Esophagus (tissue), 2 donors: ENCODE data around the gene CD300LD. TPM values are rescaled to one million over a fixed set of nuclear protein-coding genes. Genes with fewer than 3 reads are reported as not detected.

Source experiments
- H3K27ac ChIP-seq, 2 donors: one replicate each; pipeline ENCODE4 v1.5.1; 2013; ENCODE audit warnings: low read depth in 2 of 2, mild to moderate bottlenecking in 2 of 2, inconsistent platforms in 1 of 2, low read length in 1 of 2, moderate library complexity in 1 of 2
- H3K27me3 ChIP-seq, 2 donors: one replicate each; pipeline ENCODE4 v1.6.1; 2013; ENCODE audit warnings: low read length in 2 of 2, control low read depth in 1 of 2, mild to moderate bottlenecking in 1 of 2; ENCODE audit not compliant: insufficient read depth in 2 of 2, control insufficient read depth in 1 of 2
- H3K36me3 ChIP-seq, 2 donors: one replicate each; pipeline ENCODE4 v1.6.1; 2013; ENCODE audit warnings: low read length in 1 of 2; ENCODE audit not compliant: control insufficient read depth in 2 of 2, insufficient read depth in 2 of 2
- H3K4me1 ChIP-seq, 2 donors: one replicate each; pipeline ENCODE4 v1.6.1; 2013; ENCODE audit warnings: low read length in 1 of 2; ENCODE audit not compliant: control insufficient read depth in 2 of 2, insufficient read depth in 2 of 2
- H3K4me3 ChIP-seq, 2 donors: one replicate each; pipeline ENCODE4 v1.5.1; 2013; ENCODE audit warnings: low read length in 2 of 2, mild to moderate bottlenecking in 2 of 2, low read depth in 1 of 2, moderate library complexity in 1 of 2
- H3K9me3 ChIP-seq, 2 donors: one replicate each; pipeline ENCODE4 v1.6.1; 2013; ENCODE audit warnings: mild to moderate bottlenecking in 2 of 2, low read depth in 1 of 2, low read length in 1 of 2, moderate library complexity in 1 of 2; ENCODE audit not compliant: control insufficient read depth in 2 of 2, insufficient read depth in 1 of 2
- WGBS, 2 donors: extraction: QIAGEN DNeasy Blood & Tissue Kit; methylation state at CpG; one replicate each; pipeline ENCODE4 v1.1.7; 2013; 5-methylcytosine and 5-hydroxymethylcytosine counted together
- polyA plus RNA-seq, 2 donors: library from polyadenylated mRNA; stranded (reverse); fragments of 200-250 nt; gene quantifications; one replicate each; pipeline ENCODE4 v1.2.3, GENCODE V29; 2013
- donor health status: healthy with polysubstance abuse.
- donor health status: Bipolar disorder and iron deficiency.

The CD300LD gene
- polyA plus RNA-seq, 2 donors: not detected

DNA sequence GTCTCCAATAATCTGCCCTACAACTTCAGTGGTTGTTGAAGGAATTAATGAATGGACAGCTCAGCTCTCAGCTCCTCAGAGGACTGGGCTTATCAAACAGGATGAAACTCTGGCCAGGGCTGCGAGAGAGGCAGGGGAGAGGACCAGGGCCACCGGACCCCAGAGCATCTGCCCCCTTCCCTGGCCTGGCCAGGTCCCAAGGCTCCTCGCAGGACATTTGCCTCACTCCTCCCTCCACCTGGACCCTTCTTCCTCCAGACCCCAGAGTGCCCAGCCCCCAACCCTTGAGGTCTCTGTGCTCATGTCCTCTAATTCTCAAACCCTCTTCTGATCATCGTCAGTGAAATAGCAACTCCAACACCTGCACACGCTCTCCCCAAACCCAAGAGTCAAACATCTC is 49.9 kb downstream of the CD300LD start:
- Histone ChIP-seq H3K27ac (no peak overlapping the region), H3K27me3 (no peaks in the 10 kb centered on the region), H3K4me1 (peaks cover 0 to 3% of the 10 kb centered on the region in 2 donors), H3K4me3 (no peak overlapping the region), H3K9me3 (no peaks in the 10 kb centered on the region), H3K36me3 (no peaks in the 10 kb centered on the region)
- WGBS, 2 donors: 80 to 82% methylated on average over 5 of the region's 5 CpGs

DNA sequence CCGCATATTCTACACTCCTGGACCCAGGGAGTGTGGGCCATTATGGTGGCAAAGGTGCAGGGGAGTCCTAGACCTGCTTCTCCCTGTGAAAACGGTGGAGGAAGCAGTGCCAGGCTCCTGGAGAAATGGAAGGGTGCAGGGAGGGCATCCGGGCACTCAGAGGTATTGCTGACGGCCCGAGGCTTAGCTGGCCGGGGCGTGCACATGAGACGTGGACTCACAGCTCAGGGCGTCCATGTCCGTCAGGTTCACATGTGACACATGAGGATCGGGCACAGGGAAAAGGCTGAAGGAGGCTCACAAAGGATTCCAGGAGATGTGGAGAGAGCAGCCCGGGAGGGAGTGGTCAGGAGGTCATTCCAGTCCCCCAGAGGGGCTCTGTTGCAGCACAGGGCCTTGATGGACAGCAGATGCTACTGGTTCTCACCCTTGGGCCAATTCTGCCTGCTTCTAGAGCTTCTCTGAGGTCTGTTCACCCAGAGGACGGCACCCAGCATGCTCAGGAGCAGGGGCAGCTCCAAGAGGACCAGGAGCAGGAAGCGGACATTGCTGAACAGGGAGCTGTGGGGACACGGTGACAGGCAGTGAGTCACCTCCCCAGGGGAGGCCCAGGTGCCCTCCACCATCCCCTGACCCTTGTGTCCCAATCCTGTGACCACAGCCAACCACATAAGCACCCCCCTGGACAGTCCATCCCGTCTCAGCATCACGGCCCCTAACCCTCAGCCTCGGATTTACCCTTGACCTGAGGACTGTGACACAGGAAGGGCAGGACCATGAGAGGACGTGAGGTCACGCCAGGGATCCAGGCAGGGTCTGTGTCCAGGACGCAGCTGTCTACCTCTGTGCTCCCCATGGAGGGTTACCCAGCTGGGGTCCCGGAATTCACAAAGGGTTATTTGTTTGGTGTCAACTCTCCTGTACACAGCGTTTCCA is 50.6 kb downstream of the CD300LD start:
- Histone ChIP-seq H3K9me3 (no peaks in the 10 kb centered on the region), H3K4me1 (peaks cover 0 to 3% of the 10 kb centered on the region in 2 donors), H3K36me3 (no peaks in the 10 kb centered on the region), H3K27ac (no peak overlapping the region), H3K27me3 (no peaks in the 10 kb centered on the region), H3K4me3 (no peak overlapping the region)
- WGBS, 2 donors: 70 to 72% methylated on average over 23 of the region's 23 CpGs

DNA sequence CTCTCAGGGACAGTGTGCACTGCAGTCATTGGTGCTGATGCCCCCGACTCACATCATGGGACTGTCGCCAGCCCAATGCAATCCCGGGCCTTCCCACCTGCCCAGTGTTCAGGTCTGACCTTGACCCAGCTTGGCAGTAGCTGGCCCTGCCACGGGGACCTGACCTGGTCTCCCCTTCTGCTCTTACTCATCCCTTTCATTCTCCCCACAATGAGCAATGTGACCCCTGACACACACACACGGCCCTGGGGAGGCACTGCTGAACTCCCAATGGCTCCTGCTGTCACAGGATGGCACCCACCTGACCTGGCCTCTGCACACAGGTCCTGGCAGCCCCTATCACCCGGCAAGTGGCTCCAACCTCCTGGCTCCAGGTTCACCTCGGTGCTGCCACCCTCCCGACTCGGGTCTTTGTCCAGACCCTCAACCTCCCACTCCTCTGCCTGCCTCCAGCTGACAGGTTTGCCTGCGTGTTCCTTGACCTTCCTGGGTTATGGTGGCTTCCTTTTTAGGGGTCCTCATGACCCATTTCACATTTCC is 52.7 kb downstream of the CD300LD start:
- no peaks in the 10 kb centered on the region for H3K9me3 ChIP-seq
- no peak overlapping the region for H3K4me3 ChIP-seq
- 66 to 73% methylated on average over 10 of the region's 10 CpGs for WGBS, 2 donors
- H3K27ac ChIP-seq: no peak overlapping the region
- H3K36me3 ChIP-seq: no peaks in the 10 kb centered on the region
- no peaks in the 10 kb centered on the region for H3K27me3 ChIP-seq
- no peaks in the 10 kb centered on the region for H3K4me1 ChIP-seq

DNA sequence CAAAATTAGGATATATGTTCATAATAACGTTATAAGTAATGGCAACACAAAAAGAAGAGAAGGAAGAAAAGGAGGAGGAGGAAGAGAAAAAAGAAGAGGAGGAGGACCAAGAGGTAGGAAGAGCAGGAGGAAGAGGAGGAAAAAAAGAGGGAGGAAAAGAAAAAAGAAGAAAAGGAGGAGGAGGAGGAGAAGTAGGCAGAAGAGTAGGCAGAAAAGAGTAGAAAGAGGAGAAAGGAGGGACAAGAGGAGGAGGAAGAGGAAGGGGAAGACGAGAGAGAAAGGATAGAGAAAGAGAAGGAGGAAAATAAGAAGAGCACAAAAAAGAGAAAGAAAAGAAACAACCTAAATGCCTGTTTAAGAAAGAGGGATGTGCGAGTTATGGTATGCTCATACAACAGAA is 55.2 kb downstream of the CD300LD start:
- 70 to 75% methylated on average over 3 of the region's 3 CpGs for WGBS, 2 donors
- H3K4me3 ChIP-seq: no peak overlapping the region
- H3K36me3 ChIP-seq: no peaks in the 10 kb centered on the region
- H3K9me3 ChIP-seq: no peaks in the 10 kb centered on the region
- H3K27me3 ChIP-seq: no peaks in the 10 kb centered on the region
- no peaks in the 10 kb centered on the region for H3K4me1 ChIP-seq
- H3K27ac ChIP-seq: no peak overlapping the region

DNA sequence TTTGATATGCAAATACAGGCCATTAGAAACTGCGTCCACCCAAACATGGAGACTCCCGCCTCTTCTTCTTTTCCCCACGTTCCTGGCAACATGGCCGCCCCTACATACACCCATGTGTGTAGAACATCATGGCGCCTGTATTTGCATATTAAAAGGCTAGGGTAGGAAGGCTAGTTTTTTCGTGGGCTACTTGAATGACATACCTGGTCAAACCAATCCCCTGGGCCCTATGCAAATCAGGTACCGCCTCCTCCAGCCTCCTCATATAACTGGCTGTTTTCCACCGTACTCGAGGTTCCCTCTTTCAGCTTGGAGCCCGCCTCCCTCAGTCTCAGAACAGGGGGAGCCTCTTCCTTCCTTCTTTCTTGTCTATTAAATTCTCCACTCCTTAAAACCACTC is 60.0 kb downstream of the CD300LD start:
- no peaks in the 10 kb centered on the region for H3K36me3 ChIP-seq
- no peak overlapping the region for H3K4me3 ChIP-seq
- no peaks in the 10 kb centered on the region for H3K9me3 ChIP-seq
- H3K27me3 ChIP-seq: no peaks in the 10 kb centered on the region
- no peaks in the 10 kb centered on the region for H3K4me1 ChIP-seq
- no peak overlapping the region for H3K27ac ChIP-seq
- WGBS, 2 donors: 60 to 61% methylated on average over 10 of the region's 10 CpGs

DNA sequence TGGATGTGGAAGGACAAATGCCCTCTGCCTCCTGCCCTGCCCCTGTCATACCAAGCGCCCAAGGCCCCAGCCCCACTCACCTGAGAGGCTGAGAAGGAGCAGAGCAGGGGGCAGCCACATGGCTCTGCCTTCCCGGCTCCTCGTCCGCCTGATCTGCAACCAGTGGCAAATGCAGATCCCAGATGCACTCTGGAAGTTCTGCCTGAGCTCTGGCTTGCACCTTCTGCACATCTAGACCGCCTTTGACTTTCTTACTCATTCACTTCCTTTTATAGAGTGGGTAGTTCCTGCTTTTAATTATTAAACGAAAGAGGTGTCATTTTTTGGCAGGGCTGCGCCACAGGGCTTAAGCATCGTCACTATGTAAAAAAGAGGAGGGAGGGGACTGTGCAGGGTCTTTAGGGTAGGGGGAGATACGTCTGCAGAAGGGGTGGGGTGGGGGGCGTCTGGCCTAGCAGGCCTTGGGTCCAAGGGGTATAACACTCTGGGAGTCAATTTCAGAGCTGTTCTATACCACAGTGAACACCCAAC is 60.8 kb downstream of the CD300LD start, which contains the start of gene CD300LB:
CD300LB (minus strand) TSS at position 245 of the 531 bp plus-strand sequence; CDS start at position 120, 125 bp downstream.
- Histone ChIP-seq H3K4me3 (no peak within 1 kb of the TSS), H3K27me3 (no peaks in the 10 kb centered on the region), H3K36me3 (no peaks in the 10 kb centered on the region), H3K4me1 (no peaks in the 10 kb centered on the region), H3K9me3 (no peaks in the 10 kb centered on the region), H3K27ac (no peak within 1 kb of the TSS)
- 58 to 63% methylated on average over 10 of the region's 10 CpGs for WGBS, 2 donors

DNA sequence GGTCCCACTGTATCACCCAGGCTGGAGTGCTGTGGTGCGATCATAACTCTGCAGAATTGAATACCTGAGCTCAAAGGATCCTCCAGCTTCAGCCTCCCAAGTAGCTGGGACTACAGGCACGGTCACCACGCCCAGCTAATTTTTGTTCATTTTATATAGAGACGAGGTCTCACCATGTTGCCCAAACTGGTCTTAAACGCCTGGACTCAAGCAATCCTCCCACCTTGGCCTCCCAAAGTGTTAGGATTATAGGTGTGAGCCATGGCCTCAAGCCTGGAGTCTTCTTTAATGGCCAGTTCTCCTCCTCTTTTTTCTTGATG is 61.3 kb downstream of the CD300LD start:
- no peaks in the 10 kb centered on the region for H3K36me3 ChIP-seq
- no peaks in the 10 kb centered on the region for H3K9me3 ChIP-seq
- H3K4me1 ChIP-seq: no peaks in the 10 kb centered on the region
- WGBS, 2 donors: 62 to 72% methylated on average over 5 of the region's 5 CpGs
- no peak overlapping the region for H3K4me3 ChIP-seq
- H3K27me3 ChIP-seq: no peaks in the 10 kb centered on the region
- H3K27ac ChIP-seq: no peak overlapping the region

Other genes with a start within 250 kb of the CD300LD start
- gene BTBD17, start 230.4 kb downstream of the CD300LD start, polyA plus RNA-seq: not detected
- gene GPR142, start 224.8 kb downstream of the CD300LD start, polyA plus RNA-seq: under 1 TPM in 1 of 2 donors, not detected in 1; 0.09 TPM
- 1 to 10 TPM; 6.7 to 8.8 TPM for gene GPRC5C, start 160.2 kb downstream of the CD300LD start, polyA plus RNA-seq
- gene CD300A, start 125.6 kb downstream of the CD300LD start, polyA plus RNA-seq: 1 to 10 TPM; 1.3 to 1.6 TPM
- under 1 TPM; 0.06 to 0.11 TPM for gene CD300LB, start 60.8 kb downstream of the CD300LD start, polyA plus RNA-seq
- under 1 TPM; 0.04 to 0.14 TPM for gene CD300C, start 46.2 kb downstream of the CD300LD start, polyA plus RNA-seq
- gene CD300H, start 24.8 kb downstream of the CD300LD start, polyA plus RNA-seq: not detected
- under 1 TPM; 0.02 to 0.12 TPM for gene CD300E, start 31.5 kb upstream of the CD300LD start, polyA plus RNA-seq
- under 1 TPM; 0.04 to 0.14 TPM for gene CD300LF, start 120.6 kb upstream of the CD300LD start, polyA plus RNA-seq
- gene RAB37, start 145.0 kb upstream of the CD300LD start, polyA plus RNA-seq: under 1 TPM; 0.66 to 0.86 TPM
- gene NHERF1, start 156.3 kb upstream of the CD300LD start, polyA plus RNA-seq: 100 to 1,000 TPM; 108 to 224 TPM
- gene NAT9, start 184.1 kb upstream of the CD300LD start, polyA plus RNA-seq: 10 to 100 TPM; 19.7 to 25.6 TPM